Uterus (tissue), 4 donors: ENCODE data around the gene ZNF750. TPM values are rescaled to one million over a fixed set of nuclear protein-coding genes. Genes with fewer than 3 reads are reported as not detected.
A peak's percentile ranks its signal among the peaks of the same experiment; 100 is the strongest.
"Not testable (repeated sequence)": the region's sequence is repeated elsewhere in the genome, so short reads cannot be mapped to it uniquely, and the experiment has no call there.

Source experiments
- DNase-seq, 2 donors: peaks; one replicate each; pipeline ENCODE4 v3.0.0-alpha.2; 2019 to 2020
- H3K27ac ChIP-seq, 2 donors: fragments of 200-600 bp; sonication (generic); 1 replicate in 1 of 2; 2 replicates in 1 of 2; pipeline ENCODE4 v1.5.1; 2016 to 2018
- H3K27me3 ChIP-seq, 2 donors: fragments of 200-600 bp; sonication (generic); one replicate each; pipeline ENCODE4 v1.5.1; 2018 to 2019; ENCODE audit warnings: control low read depth in 1 of 2
- H3K36me3 ChIP-seq, 2 donors: fragments of 200-600 bp; sonication (generic); one replicate each; pipeline ENCODE4 v1.5.1; 2019; ENCODE audit warnings: control low read depth in 1 of 2
- H3K4me1 ChIP-seq, 2 donors: fragments of 200-600 bp; sonication (generic); one replicate each; pipeline ENCODE4 v1.5.1; 2018 to 2019; ENCODE audit warnings: control low read depth in 1 of 2
- H3K4me3 ChIP-seq, 2 donors: fragments of 200-600 bp; sonication (generic); 1 replicate in 1 of 2; 2 replicates in 1 of 2; pipeline ENCODE4 v1.5.1; 2018 to 2019; ENCODE audit warnings: mild to moderate bottlenecking in 1 of 2
- H3K9me3 ChIP-seq, 2 donors: fragments of 200-600 bp; sonication (generic); one replicate each; pipeline ENCODE4 v1.5.1; 2019; ENCODE audit warnings: control low read depth in 1 of 2
- CTCF ChIP-seq, 4 experiments: fragments of 200-600 bp in 2 of 4; fragments of 450-650 bp in 2 of 4; sonication (generic) in 2 of 4; IDR thresholded peaks; one replicate each; pipeline ENCODE4 v1.5.1; 2016 to 2019; ENCODE audit warnings: antibody characterized with exemption in 4 of 4, mild to moderate bottlenecking in 2 of 4, moderate library complexity in 1 of 4
- POLR2A ChIP-seq, 2 donors: fragments of 450-650 bp; IDR thresholded peaks; one replicate each; pipeline ENCODE4 v1.6.1; 2016; ENCODE audit warnings: antibody characterized with exemption in 2 of 2, mild to moderate bottlenecking in 1 of 2, moderate library complexity in 1 of 2
- intact Hi-C: fragments of 100-400 bp; cut with DNase I; formaldehyde crosslinking; loops from one replicate; pipeline ENCODE4 v1.15.1; 2023; ENCODE audit warnings: low total_unique reads
- total RNA-seq, 4 donors: library from RNA; depleted of rRNA in 3 of 4; stranded (reverse); fragments of >200 nt in 3 of 4; gene quantifications; one replicate each; pipeline versions ENCODE4 v1.1.0 to v1.2.4, GENCODE V29; 2014 to 2023
- donor health status: DM: yes; HTN: yes; CAD: no.

The ZNF750 gene
- total RNA-seq, 4 donors from 2014 or later: under 0.01 to 0.07 TPM; not detected in 2

- H3K4me3 ChIP-seq: no peak overlapping the region
- intact Hi-C loops: loop anchor here (10.0 kb wide), 1 partner anchor 98 kb away; no protein-coding TSS in a partner anchor
- no peaks in the 10 kb centered on the region for H3K27me3 ChIP-seq
- TF ChIP-seq POLR2A (IDR thresholded peaks at IDR 0.05): no peak
- TF ChIP-seq CTCF (IDR thresholded peaks at IDR 0.05): no peak
- H3K9me3 ChIP-seq: no peaks in the 10 kb centered on the region
- H3K27ac ChIP-seq: no peak overlapping the region
- no peak for DNase-seq
- H3K36me3 ChIP-seq: no peaks in the 10 kb centered on the region
- H3K4me1 ChIP-seq: peaks cover 0 to 3% of the 10 kb centered on the region in 2 donors
These were observed 53.4 kb downstream of the ZNF750 start for GRCh38 chr17:82786427-82786826.

GRCh38 chr17:82785581-82785980, 54.2 kb downstream of the ZNF750 start:
- H3K27ac ChIP-seq, DNase-seq, H3K9me3 ChIP-seq, H3K27me3 ChIP-seq, H3K4me1 ChIP-seq, H3K4me3 ChIP-seq, H3K36me3 ChIP-seq: not testable (repeated sequence)
- intact Hi-C loops: loop anchor here (10.0 kb wide), 1 partner anchor 99 kb away; no protein-coding TSS in a partner anchor

- no peak for DNase-seq
- Histone ChIP-seq H3K4me1 (no peaks in the 10 kb centered on the region), H3K4me3 (no peak overlapping the region), H3K27me3 (no peaks in the 10 kb centered on the region), H3K27ac (no peak overlapping the region), H3K36me3 (no peaks in the 10 kb centered on the region), H3K9me3 (no peaks in the 10 kb centered on the region)
- TF ChIP-seq POLR2A (IDR thresholded peaks at IDR 0.05): no peak
- no peak for TF ChIP-seq CTCF (IDR thresholded peaks at IDR 0.05)
- intact Hi-C loops: loop anchor here (10.0 kb wide), 1 partner anchor 101 kb away; no protein-coding TSS in a partner anchor
These were observed 56.3 kb downstream of the ZNF750 start for GRCh38 chr17:82783498-82783897.

- Histone ChIP-seq H3K36me3 (no peaks in the 10 kb centered on the region), H3K4me1 (no peaks in the 10 kb centered on the region), H3K27ac (no peak overlapping the region), H3K9me3 (no peaks in the 10 kb centered on the region), H3K27me3 (no peaks in the 10 kb centered on the region), H3K4me3 (no peak overlapping the region)
- DNase-seq: no peak
- intact Hi-C loops: loop anchor here (10.0 kb wide), 1 partner anchor 102 kb away; no protein-coding TSS in a partner anchor
- TF ChIP-seq POLR2A (IDR thresholded peaks at IDR 0.05) (no peak), CTCF (IDR thresholded peaks at IDR 0.05) (no peak)
These were observed 57.1 kb downstream of the ZNF750 start for GRCh38 chr17:82782657-82783207.

- Histone ChIP-seq H3K9me3 (no peaks in the 10 kb centered on the region), H3K27ac (peak overlapping the region in 1 of 2 donors; percentile 19), H3K36me3 (no peaks in the 10 kb centered on the region), H3K27me3 (no peaks in the 10 kb centered on the region), H3K4me3 (no peak overlapping the region), H3K4me1 (no peaks in the 10 kb centered on the region)
- intact Hi-C loops: loop anchor here (10.0 kb wide), 1 partner anchor 103 kb away; no protein-coding TSS in a partner anchor
- TF ChIP-seq POLR2A (IDR thresholded peaks at IDR 0.05): no peak
- peak; percentile 95 to 98 (median 96) for TF ChIP-seq CTCF (IDR thresholded peaks at IDR 0.05)
- peak; percentile 75 to 83 for DNase-seq
These were observed 57.9 kb downstream of the ZNF750 start for GRCh38 chr17:82781894-82782274.
